ENCODE results near the gene PTPN3.

Gene PTPN3

GRCh38 chr9:109335929-109336328 lies 162.2 kb downstream of the PTPN3 start:
- no peaks in the 10 kb centered on the region for H3K4me1 Mint-ChIP-seq
- ATAC-seq: no peak
- H3K36me3 Mint-ChIP-seq (ENCODE audit: low read depth): no peaks in the 10 kb centered on the region
- DNase-seq: no peak
- no peaks in the 10 kb centered on the region for H3K9me3 Mint-ChIP-seq
- peaks cover 7% of the 10 kb centered on the region for H3K27me3 Mint-ChIP-seq
- no peak overlapping the region for H3K27ac Mint-ChIP-seq
- H3K4me3 Mint-ChIP-seq: no peak overlapping the region

GRCh38 chr9:109335121-109335520 lies 163.0 kb downstream of the PTPN3 start:
- Mint-ChIP-seq H3K27me3 (peaks cover 7% of the 10 kb centered on the region), H3K27ac (no peak overlapping the region), H3K4me1 (no peaks in the 10 kb centered on the region), H3K4me3 (no peak overlapping the region), H3K36me3 (ENCODE audit: low read depth) (no peaks in the 10 kb centered on the region), H3K9me3 (no peaks in the 10 kb centered on the region)
- DNase-seq (no peak), ATAC-seq (no peak)

- DNase-seq: no peak
- H3K4me3 Mint-ChIP-seq: no peak overlapping the region
- H3K9me3 Mint-ChIP-seq: no peaks in the 10 kb centered on the region
- peaks cover 13% of the 10 kb centered on the region for H3K27me3 Mint-ChIP-seq
- no peaks in the 10 kb centered on the region for H3K36me3 Mint-ChIP-seq (ENCODE audit: low read depth)
- no peaks in the 10 kb centered on the region for H3K4me1 Mint-ChIP-seq
- no peak for ATAC-seq
- H3K27ac Mint-ChIP-seq: no peak overlapping the region
Observed at GRCh38 chr9:109331353-109331752, 166.8 kb downstream of the PTPN3 start.

- no peak for DNase-seq
- Mint-ChIP-seq H3K4me3 (no peak overlapping the region), H3K9me3 (no peaks in the 10 kb centered on the region), H3K27ac (no peak overlapping the region), H3K27me3 (peaks cover 17% of the 10 kb centered on the region), H3K36me3 (ENCODE audit: low read depth) (no peaks in the 10 kb centered on the region), H3K4me1 (no peaks in the 10 kb centered on the region)
- ATAC-seq: no peak
Observed at GRCh38 chr9:109329638-109330258, 168.4 kb downstream of the PTPN3 start.

- peaks cover 17% of the 10 kb centered on the region for H3K27me3 Mint-ChIP-seq
- no peak overlapping the region for H3K27ac Mint-ChIP-seq
- ATAC-seq (no peak), DNase-seq (no peak)
- no peak overlapping the region for H3K4me3 Mint-ChIP-seq
- no peaks in the 10 kb centered on the region for H3K4me1 Mint-ChIP-seq
- H3K9me3 Mint-ChIP-seq: no peaks in the 10 kb centered on the region
- H3K36me3 Mint-ChIP-seq (ENCODE audit: low read depth): no peaks in the 10 kb centered on the region
Observed at GRCh38 chr9:109328978-109329637, 169.0 kb downstream of the PTPN3 start.
